ENCODE measurements around the gene C20orf202.

The C20orf202 gene

DNA sequence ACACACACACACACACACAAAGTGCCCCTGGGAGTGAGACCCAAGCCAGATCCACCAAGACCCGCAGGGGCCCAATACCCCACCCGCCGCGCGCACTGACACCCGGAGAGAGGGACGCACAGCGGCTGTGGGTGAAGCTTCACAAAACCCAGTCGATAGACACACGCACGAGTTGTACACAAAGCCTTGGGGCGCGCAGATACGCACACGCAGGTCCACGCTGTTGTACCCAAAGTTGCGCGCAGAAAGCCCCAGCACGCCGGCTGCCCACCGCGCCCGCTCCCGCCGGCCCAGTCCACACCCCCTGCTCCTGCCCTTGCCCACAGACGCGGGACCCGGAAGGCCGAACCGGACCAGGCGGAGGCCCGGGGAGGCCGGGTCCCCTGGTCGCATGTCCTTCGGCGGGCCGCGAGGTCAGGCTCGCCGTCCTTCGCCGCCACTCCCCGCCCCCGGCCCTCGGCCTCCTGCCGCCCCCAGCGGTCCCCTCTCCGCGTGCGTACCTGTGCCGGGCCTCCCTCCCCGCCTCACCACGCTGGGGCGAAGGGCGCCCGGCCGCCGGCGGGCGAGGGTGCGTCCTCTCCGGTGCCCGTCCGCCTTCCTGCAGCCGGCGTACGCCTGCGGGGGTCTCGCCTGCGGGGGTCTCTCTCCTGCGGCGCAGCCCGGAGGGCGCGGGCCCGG lies 18.5 kb upstream of the C20orf202 start, which contains the start of gene TMEM74B:
TSS of gene TMEM74B (minus strand) at position 344 of the 678 bp plus-strand sequence. CDS start 1,180 bp downstream, outside the sequence.
- no peak for DNase-seq

- no peak for DNase-seq
These were observed 17.9 kb upstream of the C20orf202 start for GRCh38 chr20:1185316-1185741.

DNA sequence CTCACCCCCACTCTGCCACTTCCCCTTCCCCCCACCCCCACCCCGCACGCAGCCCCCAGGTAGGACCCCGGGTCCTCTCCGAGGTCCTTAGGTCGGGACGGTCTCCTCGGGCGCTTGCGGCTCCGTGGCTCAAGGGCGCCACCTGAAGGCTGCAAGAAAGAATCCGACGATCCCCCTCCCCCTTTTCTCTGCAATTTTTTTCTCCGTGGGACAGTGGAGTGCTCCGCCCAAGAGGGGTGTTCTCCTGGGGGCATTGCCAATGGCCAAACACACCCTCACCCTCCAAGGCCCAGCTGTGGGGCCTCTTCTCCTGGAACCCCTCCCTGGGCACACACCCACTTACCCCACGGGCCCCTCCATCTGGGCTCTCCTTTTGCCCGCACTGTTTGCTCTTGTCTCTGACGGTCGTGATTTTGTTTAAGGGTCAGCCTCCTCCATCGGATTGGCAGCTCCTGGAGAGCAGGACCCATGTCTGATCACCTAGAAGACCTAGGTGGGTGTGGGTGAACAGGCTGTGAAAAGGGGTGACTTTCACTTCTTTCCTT lies 17.4 kb upstream of the C20orf202 start:
- peak; percentile 33 for DNase-seq

GRCh38 chr20:1186367-1186991 lies 16.8 kb upstream of the C20orf202 start:
- DNase-seq = no peak

- DNase-seq = no peak
These were observed 15.6 kb upstream of the C20orf202 start for GRCh38 chr20:1187605-1188171.

DNA sequence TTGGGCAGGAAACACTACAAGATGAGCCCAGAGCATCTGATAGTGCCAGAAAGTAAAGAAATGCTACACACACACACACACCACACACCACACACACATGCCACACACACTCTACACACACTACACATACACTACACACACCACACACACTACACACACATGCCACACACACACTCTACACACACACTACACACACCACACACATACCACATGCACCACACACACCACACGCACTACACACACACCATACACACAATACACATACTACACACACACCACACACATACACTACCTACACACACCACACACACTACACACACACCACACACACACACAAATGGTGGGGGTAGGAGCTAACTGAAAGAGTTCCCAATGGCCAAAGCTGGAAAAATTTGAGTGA lies 14.9 kb upstream of the C20orf202 start:
- no peak for DNase-seq

GRCh38 chr20:1189827-1190226 lies 13.4 kb upstream of the C20orf202 start:
- no peak for DNase-seq

DNA sequence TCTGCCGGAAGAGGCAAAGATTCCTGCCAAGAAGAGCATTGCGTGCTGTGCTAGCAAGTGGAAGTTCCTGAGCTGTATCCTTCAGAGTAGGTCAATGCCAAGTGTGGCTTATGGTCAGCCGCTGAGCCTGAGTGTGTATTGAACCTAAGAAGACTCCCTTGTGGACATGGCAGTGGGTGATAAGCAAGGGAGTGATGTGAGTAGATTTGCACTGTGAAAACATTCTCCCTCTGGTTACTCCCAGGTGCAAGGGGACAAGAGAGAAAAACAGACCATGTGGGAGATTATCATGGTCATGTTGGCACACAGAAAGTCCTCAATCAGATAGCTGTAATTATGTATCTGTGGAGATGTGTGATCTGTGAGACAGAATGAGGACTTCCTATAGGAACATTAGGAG lies 12.4 kb upstream of the C20orf202 start:
- DNase-seq = no peak

DNA sequence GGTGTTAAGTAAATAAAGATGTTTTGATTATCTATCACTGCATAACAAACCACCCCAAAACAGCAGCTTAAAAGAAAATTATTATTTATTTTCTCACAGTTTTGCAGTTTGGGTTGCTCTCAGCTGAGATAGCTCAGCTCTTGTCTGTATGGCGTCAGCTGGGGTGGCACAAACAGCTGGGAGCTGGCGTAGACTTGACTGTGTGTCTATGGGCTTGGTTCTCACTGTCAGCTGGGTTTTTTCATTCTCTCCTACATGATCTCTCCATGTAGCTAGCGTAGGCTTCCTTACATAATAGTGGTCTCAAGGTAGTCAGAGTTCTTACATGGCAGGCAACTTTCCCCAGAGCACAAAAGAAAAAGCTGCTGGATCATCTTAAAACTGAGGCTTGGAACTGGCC lies 12.0 kb upstream of the C20orf202 start:
- no peak for DNase-seq

GRCh38 chr20:1195226-1195625 lies 8.0 kb upstream of the C20orf202 start:
- DNase-seq = no peak

DNA sequence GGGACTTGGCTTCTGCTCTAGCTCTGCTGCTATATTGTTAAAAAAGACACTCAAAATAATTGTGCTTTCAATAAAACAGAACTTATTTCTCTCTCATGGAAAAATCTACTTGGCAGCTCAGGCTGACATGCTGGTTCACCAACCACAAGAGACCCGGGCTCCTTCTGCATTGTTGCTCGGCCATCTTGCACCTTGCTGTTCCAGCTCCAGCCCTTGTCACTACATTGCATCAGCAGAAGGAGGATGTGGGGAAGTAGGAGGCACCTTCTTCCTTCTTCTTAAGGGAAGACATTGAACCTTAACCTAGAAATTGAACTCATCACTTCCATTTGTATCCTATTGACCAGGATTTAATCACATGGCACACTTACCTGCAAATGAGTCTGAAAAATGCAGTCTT lies 6.6 kb upstream of the C20orf202 start:
- DNase-seq = no peak

DNA sequence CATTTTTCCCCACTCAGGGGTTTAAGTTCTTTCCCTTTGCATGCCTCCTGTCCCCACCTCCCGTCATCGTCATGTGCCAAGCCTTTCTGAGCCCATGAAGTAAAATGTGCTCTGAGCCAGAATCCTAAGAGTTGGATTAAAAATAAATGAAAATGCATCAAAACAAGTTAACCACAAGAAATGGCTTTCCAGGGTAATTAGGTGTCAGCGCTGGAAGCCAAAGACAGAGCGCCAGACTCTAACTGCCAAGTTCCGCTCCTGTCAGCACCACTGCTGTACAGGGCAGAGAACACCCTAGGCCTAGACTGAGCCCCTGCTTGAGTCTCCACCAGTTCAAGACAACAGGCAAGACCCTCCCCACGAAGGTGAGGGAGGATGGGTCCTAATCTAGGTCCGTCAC lies 5.5 kb upstream of the C20orf202 start:
- no peak for DNase-seq

GRCh38 chr20:1198751-1199150 lies 4.5 kb upstream of the C20orf202 start:
- DNase-seq = no peak

DNA sequence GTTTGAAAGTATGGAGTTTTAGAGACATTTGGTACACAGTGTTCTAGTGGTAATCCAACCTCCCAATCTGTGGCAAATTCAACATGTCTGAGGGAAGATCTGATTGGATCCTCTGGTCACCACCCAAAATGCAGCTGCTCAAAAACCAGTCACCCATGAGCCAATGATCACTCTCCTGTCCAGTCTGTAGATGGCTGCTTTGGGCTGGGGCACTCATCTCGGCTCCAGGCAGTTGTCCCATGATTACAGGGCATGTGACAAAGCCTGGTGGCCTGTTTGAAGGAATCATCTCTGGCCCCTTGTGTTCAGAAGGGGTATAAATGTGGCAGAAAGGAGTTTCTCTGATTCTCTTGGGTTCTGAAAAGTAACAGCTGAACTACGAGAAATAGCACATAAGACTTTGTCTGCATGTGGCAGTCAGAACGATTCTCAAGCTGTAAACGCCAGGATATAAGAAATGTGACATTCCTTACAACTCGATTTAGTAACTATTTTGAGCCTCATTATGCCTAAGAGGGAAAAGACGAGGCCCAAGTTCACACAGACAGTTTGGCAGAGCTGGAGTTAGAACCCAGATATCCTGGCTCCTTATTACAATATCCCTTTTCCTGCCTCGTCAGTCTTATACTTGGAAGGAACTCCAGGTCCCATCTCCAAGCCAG lies 3.9 kb upstream of the C20orf202 start:
- no peak for DNase-seq

DNA sequence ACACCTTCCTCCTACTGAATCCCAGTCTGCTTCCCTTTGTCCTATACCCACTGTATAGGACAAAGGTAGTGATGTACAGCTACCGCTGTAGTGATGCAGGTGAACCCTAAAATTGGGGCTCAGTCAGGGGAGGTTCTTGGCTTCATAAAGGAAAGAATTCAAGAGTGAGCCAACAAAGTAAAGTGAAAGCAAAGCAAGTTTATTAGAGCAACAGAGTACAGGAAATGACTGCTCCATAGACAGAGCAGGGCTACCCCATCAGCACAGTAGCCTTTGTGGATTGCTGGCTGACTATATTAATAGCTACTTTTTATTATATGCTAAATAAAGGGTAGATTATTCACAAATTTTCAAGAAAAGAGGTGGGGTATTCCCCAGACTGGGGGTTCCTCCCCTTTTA lies 3.3 kb upstream of the C20orf202 start:
- no peak for DNase-seq

DNA sequence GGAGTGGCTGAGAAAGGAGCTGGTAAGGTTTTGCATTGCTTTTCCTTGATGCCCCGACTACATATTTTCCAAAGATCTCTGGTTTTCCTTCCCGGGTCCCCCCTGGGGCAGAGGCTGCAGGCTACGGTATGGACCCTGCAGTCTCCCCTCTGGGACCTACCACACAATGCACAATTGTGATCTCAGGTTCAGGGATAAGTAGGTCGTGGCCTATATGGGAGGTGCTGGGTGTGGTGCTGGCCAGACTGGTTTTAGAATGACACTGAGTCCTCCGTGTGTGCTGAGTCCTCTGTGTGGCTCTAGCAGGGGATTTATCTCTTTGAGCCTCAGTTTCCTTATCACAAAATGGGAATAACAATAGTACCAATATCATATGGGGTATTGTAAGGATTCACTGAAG lies 376 bp downstream of the C20orf202 start:
- no peak for DNase-seq

DNA sequence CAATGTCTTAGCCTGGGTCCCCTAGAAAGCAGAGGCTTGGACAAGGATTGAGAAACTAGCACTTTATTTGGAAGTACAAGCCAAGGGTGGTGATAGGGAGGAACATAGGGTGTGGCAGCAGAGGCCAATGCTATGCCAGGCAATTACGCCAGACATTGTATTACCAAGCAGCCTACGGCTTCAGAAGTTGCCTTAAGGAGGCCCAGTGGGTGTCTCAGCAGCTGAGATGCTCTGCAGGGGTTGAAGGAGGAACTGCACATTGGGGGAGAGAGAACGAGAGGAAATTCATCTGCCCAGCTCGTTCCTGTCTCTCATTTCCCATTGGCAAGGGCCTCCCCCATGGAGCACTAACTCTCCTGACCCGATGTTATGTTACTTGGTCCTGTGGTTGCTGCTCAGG lies 859 bp downstream of the C20orf202 start:
- no peak for DNase-seq

- no peak for DNase-seq
These were observed 1.3 kb downstream of the C20orf202 start for GRCh38 chr20:1204576-1204975.

- DNase-seq = no peak
These were observed 2.5 kb downstream of the C20orf202 start for GRCh38 chr20:1205802-1206201.

DNA sequence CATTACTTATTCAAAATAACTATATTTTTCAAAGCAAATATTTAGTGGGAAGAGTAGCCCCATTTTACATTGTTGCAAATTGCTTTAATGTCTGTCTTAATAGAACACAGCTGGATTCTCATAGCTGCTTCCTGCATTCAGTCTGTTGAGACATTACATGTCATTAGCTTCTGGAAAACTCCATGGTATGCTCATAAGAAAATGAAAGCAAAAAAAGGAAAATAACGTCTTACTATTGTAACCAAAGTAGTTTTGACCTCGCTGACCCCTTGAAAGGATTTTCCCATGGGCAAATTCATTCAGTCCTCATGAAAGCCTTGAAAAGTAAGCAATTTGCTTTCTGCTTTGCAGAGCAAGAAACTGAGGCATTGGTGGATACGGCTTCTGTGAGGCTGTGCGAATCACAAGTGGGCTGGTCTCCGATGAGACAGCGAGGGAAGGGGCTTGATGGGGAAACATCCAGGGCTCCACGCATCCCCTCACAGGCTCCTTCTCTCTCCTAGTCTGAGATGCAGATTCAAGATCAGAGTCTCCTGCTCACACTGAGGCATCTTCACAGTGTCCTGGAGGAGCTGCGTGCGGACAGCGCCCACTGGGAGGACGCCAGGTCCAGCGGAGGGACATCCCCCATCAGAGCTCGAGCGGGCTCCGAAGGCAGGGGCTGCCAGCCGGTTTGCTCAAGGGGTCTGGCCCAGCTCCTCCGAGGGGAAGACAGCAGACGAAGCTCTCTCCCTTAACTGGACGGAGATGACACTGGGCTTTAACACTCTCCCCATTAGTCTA lies 3.3 kb downstream of the C20orf202 start:
- no peak for DNase-seq

DNA sequence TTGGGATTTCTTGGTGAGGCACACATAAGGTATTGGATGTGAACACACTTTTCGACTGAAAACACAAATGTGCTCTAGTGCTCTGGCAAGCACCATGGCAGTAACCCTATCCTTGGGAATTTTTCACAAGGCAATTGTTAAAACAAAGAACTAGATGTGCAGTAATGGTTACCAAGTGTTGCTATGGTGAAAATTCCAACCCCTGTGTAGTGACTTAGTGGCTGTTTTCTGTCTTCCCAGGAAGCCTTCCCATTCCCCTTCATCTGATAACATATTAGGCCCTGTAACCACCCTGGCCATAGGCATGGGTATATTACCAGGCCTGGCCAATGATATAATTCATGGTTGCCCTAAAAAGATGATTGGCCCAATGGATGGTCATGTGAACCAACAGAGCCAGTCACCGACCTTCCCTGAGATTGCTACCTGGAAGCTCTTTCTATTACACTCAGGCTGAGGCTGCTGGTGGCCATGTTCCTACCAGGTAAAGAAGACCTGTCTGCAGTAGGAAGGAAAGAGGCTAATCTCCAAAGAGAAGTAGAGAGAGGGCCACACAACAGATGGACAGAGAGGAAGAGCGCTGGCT lies 4.1 kb downstream of the C20orf202 start:
- DNase-seq = no peak
